ENCODE data around the gene LYSMD2.

- TF ChIP-seq GATA3 (IDR thresholded peaks at IDR 0.05; ENCODE audit: low read depth, low read length) (no peak), GATA2 (IDR thresholded peaks at IDR 0.05; ENCODE audit: low read depth, low read length) (no peak)
Observed at GRCh38 chr15:51721199-51721960, 16.1 kb downstream of the LYSMD2 start.

All from SH-SY5Y (cell line).